ENCODE results near the gene FTL. TPM values are rescaled to one million over a fixed set of nuclear protein-coding genes. Genes with fewer than 3 reads are reported as not detected.

The FTL gene
- total RNA-seq, 1 experiment from 2014 or later = 1,245 TPM

- no peak overlapping the region for H2AFZ ChIP-seq (ENCODE audit: low read length)
- H4K5ac ChIP-seq (ENCODE audit: insufficient read length, low read depth, low read length) = no peak overlapping the region
- H3K18ac ChIP-seq (ENCODE audit: insufficient read length, low read depth, low read length) = no peak overlapping the region
- no peaks in the 10 kb centered on the region for H3K4me1 ChIP-seq (ENCODE audit: insufficient read depth, low read length)
- DNase-seq = no peak
- H3K9me3 ChIP-seq (ENCODE audit: control insufficient read depth, low read depth, low read length) = no peaks in the 10 kb centered on the region
- no peak overlapping the region for H4K91ac ChIP-seq (ENCODE audit: insufficient read length, low read depth, low read length)
- H2BK12ac ChIP-seq (ENCODE audit: insufficient read length, low read depth, low read length) = no peak overlapping the region
- H3K14ac ChIP-seq (ENCODE audit: insufficient read depth, low read length) = no peak overlapping the region
- no peak overlapping the region for H2AK5ac ChIP-seq (ENCODE audit: insufficient read length, low read length)
- H2BK5ac ChIP-seq (ENCODE audit: insufficient read length, low read length) = no peak overlapping the region
- H3K27ac Mint-ChIP-seq = no peak overlapping the region
- TF ChIP-seq CTCF (conservative IDR thresholded peaks at IDR 0.05) = no peak
- WGBS (ENCODE audit: extremely low coverage, insufficient read length, low lambda C conversion rate) = no CpG with 5 or more reads among the region's 7 CpGs
- no peak overlapping the region for H3K4ac ChIP-seq (ENCODE audit: low read depth, low read length)
- H3K36me3 Mint-ChIP-seq (ENCODE audit: insufficient read depth in 1 of 3, low read depth in 3 of 3) = peaks cover 15 to 63% (median 59%) of the 10 kb centered on the region in 3 experiments; a peak in 6 of 7 replicates
- H3K9me3 Mint-ChIP-seq = no peaks in the 10 kb centered on the region
- H3T11ph ChIP-seq (ENCODE audit: low read length) = no peak overlapping the region
- H3K4me1 Mint-ChIP-seq = peaks cover 0 to under 1% of the 10 kb centered on the region in 2 experiments; a peak in 2 of 4 replicates
- H3K4me3 Mint-ChIP-seq = no peak overlapping the region
- H2BK15ac ChIP-seq (ENCODE audit: low read depth, low read length) = no peak overlapping the region
- no peaks in the 10 kb centered on the region for H3K23me2 ChIP-seq (ENCODE audit: insufficient read length, low read depth, low read length, poor library complexity, severe bottlenecking)
- H3K4me2 ChIP-seq (ENCODE audit: insufficient read depth, insufficient read length, low read length) = no peak overlapping the region
- H3K27ac ChIP-seq (ENCODE audit: insufficient read length, low read depth, low read length) = no peak overlapping the region
- H2BK20ac ChIP-seq (ENCODE audit: low read depth, low read length, poor library complexity, severe bottlenecking) = no peak overlapping the region
- H4K20me1 ChIP-seq (ENCODE audit: control insufficient read depth, insufficient read depth, insufficient read length) = no peaks in the 10 kb centered on the region
- H3K27me3 ChIP-seq (ENCODE audit: insufficient read depth, low read length) = no peaks in the 10 kb centered on the region
- H3K79me2 ChIP-seq (ENCODE audit: insufficient read depth, low read length) = no peaks in the 10 kb centered on the region
- H4K8ac ChIP-seq (replicated peaks; ENCODE audit: insufficient read length, low read depth, low read length) = no peak overlapping the region
- H3K79me1 ChIP-seq (ENCODE audit: insufficient read depth, low read depth, low read length, poor library complexity, severe bottlenecking) = no peaks in the 10 kb centered on the region
- H3K9ac ChIP-seq (ENCODE audit: extremely low read depth, insufficient read length, low read length) = no peak overlapping the region
- H2BK120ac ChIP-seq (ENCODE audit: low read depth, low read length, poor library complexity, severe bottlenecking) = no peak overlapping the region
- H3K23ac ChIP-seq (ENCODE audit: insufficient read length, low read depth, low read length) = no peak overlapping the region
- no peak overlapping the region for H3K56ac ChIP-seq (ENCODE audit: insufficient read length, low read depth, low read length)
- no peaks in the 10 kb centered on the region for H3K27me3 Mint-ChIP-seq (ENCODE audit: low read depth)
These were observed 40.0 kb downstream of the FTL start for GRCh38 chr19:49004964-49005614.

Data from H9 (cell line).